ENCODE data around the gene ITPA. TPM values are rescaled to one million over a fixed set of nuclear protein-coding genes. Genes with fewer than 3 reads are reported as not detected.
A peak's percentile ranks its signal among the peaks of the same experiment; 100 is the strongest.

ITPA gene
- total and polyA plus RNA-seq, 2 of the 8 experiments (the other 6 are each of a cell fraction or from before 2014, with no cell fraction given) = 88.2 to 94.0 TPM

DNA sequence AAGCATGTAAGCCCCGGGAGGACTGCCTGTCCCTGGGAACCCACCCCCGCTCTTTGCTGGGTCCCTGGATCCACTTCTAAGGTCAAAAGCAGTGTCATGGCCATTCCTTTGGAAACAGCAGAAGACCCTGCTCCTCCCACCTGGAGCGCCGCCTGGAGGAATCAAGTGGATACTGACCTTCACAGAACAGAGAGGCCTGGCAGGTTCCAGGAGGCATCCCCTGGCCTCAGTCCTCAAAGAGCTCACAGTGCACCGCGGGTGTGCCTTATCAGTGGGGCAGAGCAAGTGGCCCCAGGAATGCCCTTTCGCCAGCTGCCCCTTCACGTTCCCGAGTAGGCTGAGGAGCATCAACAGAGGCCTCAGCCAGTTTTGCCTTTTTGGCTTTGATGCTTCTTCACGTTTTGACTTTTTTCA is 40.8 kb downstream of the ITPA start:
- H2BK15ac ChIP-seq (ENCODE audit: low read length) = no peak overlapping the region
- DNase-seq (ENCODE audit: low read depth in 1 of 2, low spot score in 2 of 2) (peak in 1 of 2 experiments; percentile 86), FAIRE-seq (peak; percentile 84)
- H3K4me1 ChIP-seq (replicated peaks in 1 of 4; ENCODE audit: control insufficient read depth in 3 of 4, insufficient read depth in 4 of 4, low read length in 3 of 4) = peaks cover 0 to 5% (median 1%) of the 10 kb centered on the region in 4 experiments; a peak in 3 of 7 replicates
- POLR2A ChIA-PET (ENCODE audit: partially characterized antibody) = interaction anchor here (0.9 to 4.0 kb wide), 3 partner anchors 11 to 28 kb away, joined by 3 to 46 read pairs (median 19); partner anchors contain the start of gene SLC4A11
- no peak overlapping the region for H4K91ac ChIP-seq (replicated peaks; ENCODE audit: insufficient read length, low read length)
- TF ChIP-seq RNF2 (IDR thresholded peaks at IDR 0.05; ENCODE audit: borderline replicate concordance, low read depth, low read length, missing control alignments, poor library complexity, severe bottlenecking) = no peak
- TF ChIP-seq, protein P1, sequence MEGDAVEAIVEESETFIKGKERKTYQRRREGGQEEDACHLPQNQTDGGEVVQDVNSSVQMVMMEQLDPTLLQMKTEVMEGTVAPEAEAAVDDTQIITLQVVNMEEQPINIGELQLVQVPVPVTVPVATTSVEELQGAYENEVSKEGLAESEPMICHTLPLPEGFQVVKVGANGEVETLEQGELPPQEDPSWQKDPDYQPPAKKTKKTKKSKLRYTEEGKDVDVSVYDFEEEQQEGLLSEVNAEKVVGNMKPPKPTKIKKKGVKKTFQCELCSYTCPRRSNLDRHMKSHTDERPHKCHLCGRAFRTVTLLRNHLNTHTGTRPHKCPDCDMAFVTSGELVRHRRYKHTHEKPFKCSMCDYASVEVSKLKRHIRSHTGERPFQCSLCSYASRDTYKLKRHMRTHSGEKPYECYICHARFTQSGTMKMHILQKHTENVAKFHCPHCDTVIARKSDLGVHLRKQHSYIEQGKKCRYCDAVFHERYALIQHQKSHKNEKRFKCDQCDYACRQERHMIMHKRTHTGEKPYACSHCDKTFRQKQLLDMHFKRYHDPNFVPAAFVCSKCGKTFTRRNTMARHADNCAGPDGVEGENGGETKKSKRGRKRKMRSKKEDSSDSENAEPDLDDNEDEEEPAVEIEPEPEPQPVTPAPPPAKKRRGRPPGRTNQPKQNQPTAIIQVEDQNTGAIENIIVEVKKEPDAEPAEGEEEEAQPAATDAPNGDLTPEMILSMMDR (IDR thresholded peaks at IDR 0.05; ENCODE audit: control extremely low read depth in 1 of 3, insufficient read depth in 1 of 3, low read depth in 1 of 3, low read length in 3 of 3) = peak; percentile 77 to 93 (median 90)
- peak in 1 of 2 experiments; percentile 72; a peak in 2 of 4 replicates for TF ChIP-seq SIN3A (conservative IDR thresholded peaks at IDR 0.05 in 1 of 2, IDR thresholded peaks at IDR 0.05 in 1 of 2; ENCODE audit: low read depth in 1 of 2, low read length in 2 of 2)
- peak; percentile 68 to 83 for TF ChIP-seq RAD21 (IDR thresholded peaks at IDR 0.05 in 1 of 2, conservative IDR thresholded peaks at IDR 0.05 in 1 of 2; ENCODE audit: low read depth in 2 of 2, low read length in 2 of 2)
- TF ChIP-seq NANOG (IDR thresholded peaks at IDR 0.05; ENCODE audit: insufficient read depth, low read depth, low read length, poor library complexity, severe bottlenecking) = no peak
- no peak for TF ChIP-seq GTF2F1 (IDR thresholded peaks at IDR 0.05; ENCODE audit: borderline replicate concordance, low read depth, low read length)
- TF ChIP-seq CEBPB (IDR thresholded peaks at IDR 0.05; ENCODE audit: low read depth, low read length) = no peak
- no peak overlapping the region for H2BK20ac ChIP-seq (ENCODE audit: low read length)
- H3K4ac ChIP-seq (replicated peaks; ENCODE audit: insufficient read length, low read depth, low read length) = no peak overlapping the region
- no peak overlapping the region for H3K18ac ChIP-seq (ENCODE audit: extremely low read depth, low read length)
- no peak overlapping the region for H3K56ac ChIP-seq (replicated peaks; ENCODE audit: insufficient read length, low read depth, low read length)
- H3K27me3 ChIP-seq (replicated peaks in 1 of 4; ENCODE audit: control insufficient read depth in 3 of 4, extremely low read depth in 1 of 4, insufficient read depth in 3 of 4, low read length in 3 of 4) = peaks cover 0 to 24% (median 18%) of the 10 kb centered on the region in 4 experiments; a peak in 6 of 7 replicates
- H4K8ac ChIP-seq (ENCODE audit: extremely low read depth, insufficient read depth, low read length) = no peak overlapping the region
- H4K20me1 ChIP-seq (replicated peaks in 1 of 2; ENCODE audit: control insufficient read depth in 1 of 2, insufficient read depth in 2 of 2, low read length in 2 of 2) = peaks cover 0 to 3% of the 10 kb centered on the region in 2 experiments
- peaks cover 4% of the 10 kb centered on the region; the same call in 1 of the 2 replicates for H3K23me2 ChIP-seq (ENCODE audit: low read depth, low read length)
- WGBS, 2 experiments (ENCODE audit: extremely low coverage in 1 of 2, insufficient coverage in 1 of 2, insufficient read length in 1 of 2, insufficient replicate concordance in 2 of 2, low coverage in 1 of 2, low lambda C conversion rate in 2 of 2, missing lambda C conversion rate in 1 of 2) = 23% methylated on average over 10 of the region's 10 CpGs; no CpG with 5 or more reads in 1 of the 2 experiments
- no peak overlapping the region for H3K23ac ChIP-seq (ENCODE audit: insufficient read length)
- H2BK5ac ChIP-seq (ENCODE audit: low read depth, low read length) = no peak overlapping the region
- H2AK5ac ChIP-seq (ENCODE audit: low read depth, low read length) = no peak overlapping the region
- 0 out of 8 replicates have a peak, but pooled peaks cover 0 to 3% (median 0%) of the 10 kb centered on the region in 4 experiments for H3K36me3 ChIP-seq (ENCODE audit: control insufficient read depth in 2 of 4, insufficient read depth in 4 of 4, low read length in 3 of 4)
- H3K27ac ChIP-seq (ENCODE audit: low read depth, low read length) = no peak overlapping the region
- CTCF ChIA-PET (ENCODE audit: partially characterized antibody) = interaction anchor here (0.6 to 10.5 kb wide), 32 partner anchors 9 to 357 kb away, joined by 3 to 158 read pairs (median 5); partner anchors contain the start of genes ITPA and SLC4A11
- H3K79me2 ChIP-seq (ENCODE audit: control insufficient read depth in 1 of 2, insufficient read depth in 2 of 2, low read length in 2 of 2) = no peaks in the 10 kb centered on the region
- H2BK12ac ChIP-seq (ENCODE audit: low read depth, low read length) = no peak overlapping the region; the same call in 1 of the 2 replicates
- no peak overlapping the region for H4K5ac ChIP-seq (ENCODE audit: insufficient read length, low read depth, low read length)
- no peaks in the 10 kb centered on the region for H3K9me3 ChIP-seq (ENCODE audit: insufficient read depth in 2 of 2, low read depth in 1 of 2, low read length in 1 of 2)
- H2AFZ ChIP-seq (ENCODE audit: low read length) = no peak overlapping the region
- H3K4me3 ChIP-seq (ENCODE audit: extremely low read depth in 1 of 4, insufficient read depth in 2 of 4, low read depth in 3 of 4, low read length in 4 of 4) = no peak overlapping the region
- H3K79me1 ChIP-seq (ENCODE audit: low read depth, low read length) = no peaks in the 10 kb centered on the region
- H3K14ac ChIP-seq (ENCODE audit: insufficient read length) = no peak overlapping the region
- H3K9ac ChIP-seq (replicated peaks in 1 of 4; ENCODE audit: extremely low read depth in 1 of 4, low read depth in 3 of 4, low read length in 3 of 4) = no peak overlapping the region
- H3K4me2 ChIP-seq (ENCODE audit: insufficient read depth in 1 of 2, low read depth in 2 of 2, low read length in 2 of 2) = no peak overlapping the region
- H2BK120ac ChIP-seq (replicated peaks; ENCODE audit: low read depth, low read length) = no peak overlapping the region
